Endothelial cell of umbilical vein (primary cell): Measurements from ENCODE around the gene SPAG16. TPM values are rescaled to one million over a fixed set of nuclear protein-coding genes. Genes with fewer than 3 reads are reported as not detected.
A peak's percentile ranks its signal among the peaks of the same experiment; 100 is the strongest.

ENCODE experiments used
- BruUV-seq: library from RNA; stranded (reverse); fragments of 400-500 nt; replicated peaks from 2 replicates; lab custom pipeline; 2021; lab: Mats Ljungman, UMichigan
- CTCF ChIA-PET: fragments of 300-600, 350-600 bp; sonication (Branson Sonifier 250); formaldehyde crosslinking; loops from one replicate; lab custom pipeline; 2021; ENCODE audit warnings: antibody characterized with exemption, inconsistent platforms; lab: Charles Lee
- POLR2A ChIA-PET: fragments of 300-600, 350-600 bp; sonication (Branson Sonifier 250); formaldehyde crosslinking; loops from one replicate; lab custom pipeline; 2021; ENCODE audit warnings: antibody characterized with exemption, inconsistent platforms; lab: Charles Lee
- DNase-seq: peaks from one replicate; pipeline ENCODE4 v3.0.0-alpha.2; 2011; ENCODE audit warnings: low read depth, low spot score
- FAIRE-seq: peaks from 2 replicates; lab custom pipeline; 2011; peaks lifted over from hg19 to GRCh38; lab: Jason Lieb, UNC
- H2AFZ ChIP-seq: 2 replicates; pipeline ENCODE4 v1.6.0; 2012; ENCODE audit warnings: low read depth, low read length, control low read depth, inconsistent platforms
- H3K27ac ChIP-seq: 2 replicates; pipeline ENCODE4 v1.5.1; 2011; ENCODE audit warnings: low read depth, mild to moderate bottlenecking, control low read depth, low read length, moderate library complexity; ENCODE audit not compliant: insufficient read depth
- H3K27me3 ChIP-seq, 2 experiments: 2 replicates each; pipeline versions ENCODE4 v1.6.0 to v1.6.1; 2011; ENCODE audit warnings: low read length in 2 of 2, mixed read lengths in 1 of 2; ENCODE audit not compliant: control insufficient read depth in 2 of 2, insufficient read depth in 2 of 2
- H3K36me3 ChIP-seq, 2 experiments: 2 replicates in 1 of 2; 3 replicates in 1 of 2; pipeline ENCODE4 v1.5.1; 2011; ENCODE audit warnings: low read length in 2 of 2, mild to moderate bottlenecking in 1 of 2, moderate library complexity in 1 of 2; ENCODE audit not compliant: control insufficient read depth in 2 of 2, insufficient read depth in 2 of 2; ENCODE audit errors: extremely low read depth in 1 of 2
- H3K4me1 ChIP-seq: 3 replicates; pipeline ENCODE4 v1.5.1; 2011; ENCODE audit warnings: mild to moderate bottlenecking, low read length; ENCODE audit not compliant: control insufficient read depth, insufficient read depth; ENCODE audit errors: extremely low read depth
- H3K4me2 ChIP-seq: 2 replicates; pipeline ENCODE4 v1.6.1; 2011; ENCODE audit warnings: low read length, control low read depth, mixed read lengths; ENCODE audit not compliant: insufficient read depth
- H3K4me3 ChIP-seq, 3 experiments: fragments of 200-600 bp in 1 of 3; sonication (generic), shearing (Covaris generic) in 1 of 3; replicated peaks in 1 of 3; 2 replicates each; pipeline ENCODE4 v1.5.1; 2011 to 2016; ENCODE audit warnings: control low read depth in 3 of 3, low read length in 3 of 3, mild to moderate bottlenecking in 2 of 3, inconsistent platforms in 1 of 3, low read depth in 1 of 3, moderate library complexity in 1 of 3; ENCODE audit not compliant: insufficient read depth in 1 of 3
- H3K79me2 ChIP-seq: 2 replicates; pipeline ENCODE4 v1.6.0; 2012; ENCODE audit warnings: low read length, inconsistent platforms; ENCODE audit not compliant: control insufficient read depth, insufficient read depth
- H3K9ac ChIP-seq: replicated peaks from 2 replicates; pipeline ENCODE3; 2011; ENCODE audit warnings: low read length, control low read depth; ENCODE audit not compliant: insufficient read depth; ENCODE audit errors: extremely low read depth
- H3K9me1 ChIP-seq: replicated peaks from 3 replicates; pipeline ENCODE4 v1.6.0; 2011; ENCODE audit warnings: mild to moderate bottlenecking, low read length; ENCODE audit not compliant: control insufficient read depth, insufficient read depth; ENCODE audit errors: extremely low read depth
- H3K9me3 ChIP-seq: replicated peaks from 2 replicates; pipeline ENCODE4 v1.5.1; 2012; ENCODE audit warnings: low read length, inconsistent platforms; ENCODE audit not compliant: control insufficient read depth, insufficient read depth
- H4K20me1 ChIP-seq: replicated peaks from 2 replicates; pipeline ENCODE3; 2011; ENCODE audit warnings: mild to moderate bottlenecking, low read length; ENCODE audit not compliant: control insufficient read depth, insufficient read depth; ENCODE audit errors: extremely low read depth
- EZH2 ChIP-seq: IDR thresholded peaks from 2 replicates; pipeline ENCODE4 v1.6.1; 2012; ENCODE audit warnings: borderline replicate concordance, low read depth, mild to moderate bottlenecking, moderate library complexity, low read length, inconsistent platforms; ENCODE audit not compliant: severe bottlenecking
- FOS ChIP-seq: IDR thresholded peaks from 2 replicates; pipeline ENCODE4 v1.6.1; 2011; ENCODE audit warnings: mild to moderate bottlenecking, low read length, moderate library complexity, borderline replicate concordance; ENCODE audit not compliant: insufficient read depth
- GATA2 ChIP-seq: IDR thresholded peaks from 2 replicates; pipeline ENCODE4 v1.7.0; 2011; ENCODE audit warnings: low read depth, mild to moderate bottlenecking, moderate library complexity, mixed read lengths, low read length; ENCODE audit not compliant: insufficient read length, insufficient read depth
- JUN ChIP-seq: IDR thresholded peaks from 2 replicates; pipeline ENCODE4 v1.6.1; 2011; ENCODE audit warnings: borderline replicate concordance, low read depth; ENCODE audit not compliant: insufficient read length, insufficient read depth
- MYC ChIP-seq: IDR thresholded peaks from one replicate; pipeline ENCODE4 v1.6.1; 2011; ENCODE audit warnings: mild to moderate bottlenecking, low read depth, low read length
- POLR2A ChIP-seq: IDR thresholded peaks from 2 replicates; pipeline ENCODE4 v1.6.1; 2012; ENCODE audit warnings: low read depth, mild to moderate bottlenecking, control low read depth, low read length
- POLR2AphosphoS5 ChIP-seq: IDR thresholded peaks from 2 replicates; pipeline ENCODE4 v1.6.1; 2012; ENCODE audit warnings: low read depth, mild to moderate bottlenecking, control low read depth, low read length, moderate library complexity; ENCODE audit not compliant: insufficient read depth
- dilution Hi-C: fragments of 300-500 bp; cut with MboI; formaldehyde crosslinking; loops from one replicate; pipeline ENCODE4 v1.15.0; 2019; ENCODE audit warnings: low sequenced_read_pairs; ENCODE audit not compliant: extremely low pct_ligation_motif_present
- intact Hi-C: fragments of 100-400 bp; cut with micrococcal nuclease; formaldehyde crosslinking; loops from one replicate; pipeline ENCODE4 v1.10.0; 2022
- polyA plus RNA-seq, 4 experiments: library from polyadenylated mRNA; depleted of rRNA in 3 of 4; stranded (reverse) in 3 of 4; unstranded in 1 of 4; fragments of >200 nt; gene quantifications; 2 replicates each; pipeline versions ENCODE4 v1.2.1 to v1.2.3, GENCODE V29; 2011 to 2012; ENCODE audit warnings: missing spikeins in 1 of 4
- total RNA-seq: library from RNA; stranded (reverse); gene quantifications from 2 replicates; pipeline ENCODE4 v1.2.3, GENCODE V29; 2021
- TF ChIP-seq, protein P1 (sequence below), 2 donors: IDR thresholded peaks; 1 replicate in 1 of 2; 2 replicates in 1 of 2; pipeline ENCODE4 v1.5.1; 2011; ENCODE audit warnings: low read length in 2 of 2, mild to moderate bottlenecking in 2 of 2, moderate library complexity in 2 of 2, control low read depth in 1 of 2, inconsistent platforms in 1 of 2, low read depth in 1 of 2; ENCODE audit not compliant: insufficient read depth in 1 of 2; ENCODE audit errors: extremely low read depth in 1 of 2
- TF ChIP-seq, protein P2 (sequence below): IDR thresholded peaks from 2 replicates; pipeline ENCODE4 v1.6.1; 2011; ENCODE audit not compliant: insufficient read depth, insufficient read length

Gene SPAG16
- total and polyA plus RNA-seq, 2 donors (not counting 3 experiments of a cell fraction or from before 2014, with no cell fraction given): 4.0 to 7.7 TPM

- Histone ChIP-seq H3K4me2 (no peak overlapping the region), H3K9ac (no peak overlapping the region), H3K4me3 (no peak overlapping the region), H2AFZ (no peak overlapping the region), H3K36me3 (no peaks in the 10 kb centered on the region), H3K4me1 (no peaks in the 10 kb centered on the region), H3K27me3 (no peaks in the 10 kb centered on the region), H3K27ac (no peak overlapping the region), H3K9me3 (no peaks in the 10 kb centered on the region), H3K79me2 (no peaks in the 10 kb centered on the region), H3K9me1 (no peaks in the 10 kb centered on the region), H4K20me1 (no peaks in the 10 kb centered on the region)
- peak; percentile 18 for FAIRE-seq
- TF ChIP-seq FOS (no peak), EZH2 (no peak), JUN (no peak), POLR2A (no peak), MYC (no peak), POLR2AphosphoS5 (no peak), GATA2 (no peak)
- TF ChIP-seq, protein P1, sequence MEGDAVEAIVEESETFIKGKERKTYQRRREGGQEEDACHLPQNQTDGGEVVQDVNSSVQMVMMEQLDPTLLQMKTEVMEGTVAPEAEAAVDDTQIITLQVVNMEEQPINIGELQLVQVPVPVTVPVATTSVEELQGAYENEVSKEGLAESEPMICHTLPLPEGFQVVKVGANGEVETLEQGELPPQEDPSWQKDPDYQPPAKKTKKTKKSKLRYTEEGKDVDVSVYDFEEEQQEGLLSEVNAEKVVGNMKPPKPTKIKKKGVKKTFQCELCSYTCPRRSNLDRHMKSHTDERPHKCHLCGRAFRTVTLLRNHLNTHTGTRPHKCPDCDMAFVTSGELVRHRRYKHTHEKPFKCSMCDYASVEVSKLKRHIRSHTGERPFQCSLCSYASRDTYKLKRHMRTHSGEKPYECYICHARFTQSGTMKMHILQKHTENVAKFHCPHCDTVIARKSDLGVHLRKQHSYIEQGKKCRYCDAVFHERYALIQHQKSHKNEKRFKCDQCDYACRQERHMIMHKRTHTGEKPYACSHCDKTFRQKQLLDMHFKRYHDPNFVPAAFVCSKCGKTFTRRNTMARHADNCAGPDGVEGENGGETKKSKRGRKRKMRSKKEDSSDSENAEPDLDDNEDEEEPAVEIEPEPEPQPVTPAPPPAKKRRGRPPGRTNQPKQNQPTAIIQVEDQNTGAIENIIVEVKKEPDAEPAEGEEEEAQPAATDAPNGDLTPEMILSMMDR (IDR thresholded peaks at IDR 0.05; ENCODE audit: extremely low read depth in 1 of 2, insufficient read depth in 1 of 2, low read depth in 1 of 2, low read length in 2 of 2): no peak
- TF ChIP-seq, protein P2, sequence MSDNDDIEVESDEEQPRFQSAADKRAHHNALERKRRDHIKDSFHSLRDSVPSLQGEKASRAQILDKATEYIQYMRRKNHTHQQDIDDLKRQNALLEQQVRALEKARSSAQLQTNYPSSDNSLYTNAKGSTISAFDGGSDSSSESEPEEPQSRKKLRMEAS: no peak
- POLR2A ChIA-PET: no interaction called here
- no peak for DNase-seq
- dilution Hi-C loops (no loop called here), intact Hi-C loops (no loop called here)
- CTCF ChIA-PET: no interaction called here
- BruUV-seq: no TSS peak
These were observed 6.2 kb downstream of the SPAG16 start for GRCh38 chr2:213290501-213290900.
